Upper lobe of left lung (tissue), 6 donors: ENCODE measurements around the gene CYTH2. TPM values are rescaled to one million over a fixed set of nuclear protein-coding genes. Genes with fewer than 3 reads are reported as not detected.

Source experiments
- ATAC-seq, 2 donors: fragments of 200-7000 bp; cut with Tn5 transposase; one replicate each; pipeline ENCODE4 v1.9.1; 2022; ENCODE audit warnings: mild to moderate bottlenecking in 2 of 2, moderate library complexity in 2 of 2; ENCODE audit not compliant: low FRiP score in 2 of 2
- DNase-seq, 2 donors: peaks; one replicate each; pipeline ENCODE4 v3.0.0-alpha.2; 2019 to 2020
- H3K27ac ChIP-seq, 4 donors: fragments of 200-600 bp; sonication (generic); one replicate each; pipeline ENCODE4 v1.5.1; 2016 to 2019
- H3K27me3 ChIP-seq, 4 donors: fragments of 200-600 bp; sonication (generic); one replicate each; pipeline ENCODE4 v1.5.1; 2017 to 2019
- H3K36me3 ChIP-seq, 4 donors: fragments of 200-600 bp; sonication (generic); one replicate each; pipeline ENCODE4 v1.5.1; 2016 to 2019
- H3K4me1 ChIP-seq, 4 donors: fragments of 200-600 bp; sonication (generic); one replicate each; pipeline ENCODE4 v1.5.1; 2018 to 2019
- H3K4me3 ChIP-seq, 4 donors: fragments of 200-600 bp; sonication (generic); one replicate each; pipeline ENCODE4 v1.5.1; 2017 to 2019; ENCODE audit warnings: mild to moderate bottlenecking in 2 of 4, moderate library complexity in 1 of 4
- H3K9me3 ChIP-seq, 4 donors: fragments of 200-600 bp; sonication (generic); one replicate each; pipeline ENCODE4 v1.5.1; 2018 to 2019
- CTCF ChIP-seq, 6 experiments: fragments of 450-650 bp in 4 of 6; fragments of 200-600 bp in 2 of 6; sonication (generic) in 2 of 6; IDR thresholded peaks; one replicate each; pipeline ENCODE4 v1.5.1; 2016 to 2019; ENCODE audit warnings: antibody characterized with exemption in 6 of 6
- EP300 ChIP-seq, 4 donors: sonication (generic); formaldehyde crosslinking; IDR thresholded peaks; one replicate each; pipeline ENCODE4 v1.5.1; 2017; ENCODE audit warnings: antibody characterized with exemption in 4 of 4, control low read depth in 2 of 4
- POLR2A ChIP-seq, 4 donors: fragments of 450-650 bp; IDR thresholded peaks; one replicate each; pipeline ENCODE4 v1.5.1; 2016 to 2017; ENCODE audit warnings: antibody characterized with exemption in 4 of 4, mild to moderate bottlenecking in 2 of 4
- POLR2AphosphoS5 ChIP-seq, 2 donors: sonication (generic); formaldehyde crosslinking; IDR thresholded peaks; one replicate each; pipeline ENCODE4 v1.5.1; 2017; ENCODE audit warnings: antibody characterized with exemption in 2 of 2
- WGBS, 2 donors: methylation state at CpG; one replicate each; pipeline ENCODE4 v1.1.5; 2017 to 2018; 5-methylcytosine and 5-hydroxymethylcytosine counted together
- total RNA-seq, 6 donors: library from RNA; depleted of rRNA in 4 of 6; stranded (reverse); fragments of >200 nt in 4 of 6; gene quantifications; one replicate each; pipeline versions ENCODE4 v1.1.0 to v1.2.1, GENCODE V29; 2016 to 2021
- donor health status: DM: no; HTN: no; CAD: no; lungs with moderate emphysema.
- donor health status: DM: no; HTN: yes; CAD: no; lungs with severe emphysema.

CYTH2 gene
- total RNA-seq, 6 donors from 2014 or later, result 53.4 to 195 (median 77.0) TPM

GRCh38 chr19:48443256-48443655, 25.9 kb upstream of the CYTH2 start:
- peak overlapping the region in 3 of 4 donors; percentile 35 to 92 (median 77) for H3K4me3 ChIP-seq
- no CpG with 5 or more reads among the region's 60 CpGs for WGBS, 2 donors
- peaks cover 0 to 23% (median 9%) of the 10 kb centered on the region in 4 donors for H3K27me3 ChIP-seq
- DNase-seq (peak in 1 of 2 donors; percentile 89), ATAC-seq (no peak)
- H3K27ac ChIP-seq, result no peak overlapping the region
- H3K4me1 ChIP-seq, result peaks cover 21 to 35% (median 25%) of the 10 kb centered on the region in 4 donors
- H3K36me3 ChIP-seq, result peaks cover 0 to 13% (median 10%) of the 10 kb centered on the region in 4 donors
- TF ChIP-seq POLR2AphosphoS5 (IDR thresholded peaks at IDR 0.05), result no peak
- no peak for TF ChIP-seq EP300 (IDR thresholded peaks at IDR 0.05)
- TF ChIP-seq CTCF (IDR thresholded peaks at IDR 0.05), result no peak
- no peak for TF ChIP-seq POLR2A (IDR thresholded peaks at IDR 0.05)
- no peaks in the 10 kb centered on the region for H3K9me3 ChIP-seq

DNA sequence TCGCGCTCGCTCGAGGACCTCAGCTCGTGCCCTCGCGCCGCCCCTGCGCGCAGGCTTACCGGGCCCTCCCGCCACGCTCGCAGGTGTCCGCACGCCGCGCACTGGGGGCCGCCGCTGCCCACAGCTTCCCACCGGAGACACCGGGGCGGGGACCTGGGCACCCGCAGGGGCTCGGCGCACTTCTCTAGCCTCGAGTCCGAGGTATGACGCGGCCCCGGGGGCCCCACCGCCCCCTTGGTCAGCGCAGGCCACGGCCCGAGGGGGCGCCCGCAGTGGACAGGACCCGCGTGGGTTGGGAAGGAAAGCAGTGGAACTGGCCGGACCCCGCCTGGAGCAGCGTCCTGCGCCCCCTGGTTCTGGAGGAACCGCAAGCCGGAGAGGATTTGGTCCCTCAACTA, 25.4 kb upstream of the CYTH2 start:
- H3K27me3 ChIP-seq, result peaks cover 0 to 23% (median 9%) of the 10 kb centered on the region in 4 donors
- peak in 1 of 2 donors; percentile 88 for DNase-seq

GRCh38 chr19:48444129-48444935, 24.8 kb upstream of the CYTH2 start:
- TF ChIP-seq POLR2AphosphoS5 (IDR thresholded peaks at IDR 0.05) (no peak), EP300 (IDR thresholded peaks at IDR 0.05) (no peak), POLR2A (IDR thresholded peaks at IDR 0.05) (no peak), CTCF (IDR thresholded peaks at IDR 0.05) (no peak)
- DNase-seq, result peak in 1 of 2 donors; percentile 75
- H3K4me3 ChIP-seq, result peak overlapping the region in 3 of 4 donors; percentile 77 to 97 (median 92)

More for the DNA sequence above, 25.4 kb upstream of the CYTH2 start:
- ATAC-seq, result no peak
- Histone ChIP-seq H3K4me1 (peaks cover 21 to 35% (median 25%) of the 10 kb centered on the region in 4 donors), H3K36me3 (peaks cover 0 to 18% (median 14%) of the 10 kb centered on the region in 4 donors), H3K4me3 (peak overlapping the region in 3 of 4 donors; percentile 77 to 97 (median 92)), H3K9me3 (no peaks in the 10 kb centered on the region), H3K27ac (no peak overlapping the region)
- WGBS, 2 donors, result 11 to 12% methylated on average over 3 to 8 of the region's 45 CpGs
- TF ChIP-seq EP300 (IDR thresholded peaks at IDR 0.05) (no peak), POLR2AphosphoS5 (IDR thresholded peaks at IDR 0.05) (no peak), CTCF (IDR thresholded peaks at IDR 0.05) (no peak), POLR2A (IDR thresholded peaks at IDR 0.05) (no peak)

GRCh38 chr19:48444936-48445200, 24.3 kb upstream of the CYTH2 start:
- peaks cover 0 to 23% (median 9%) of the 10 kb centered on the region in 4 donors for H3K27me3 ChIP-seq
- ATAC-seq (no peak), DNase-seq (no peak)
- WGBS, 2 donors, result 33 to 43% methylated on average over 3 of the region's 3 CpGs
- H3K36me3 ChIP-seq, result peaks cover 0 to 29% (median 23%) of the 10 kb centered on the region in 4 donors
- peaks cover 21 to 35% (median 25%) of the 10 kb centered on the region in 4 donors for H3K4me1 ChIP-seq
- TF ChIP-seq EP300 (IDR thresholded peaks at IDR 0.05), result no peak
- no peak for TF ChIP-seq POLR2AphosphoS5 (IDR thresholded peaks at IDR 0.05)
- no peak for TF ChIP-seq POLR2A (IDR thresholded peaks at IDR 0.05)
- TF ChIP-seq CTCF (IDR thresholded peaks at IDR 0.05), result no peak
- no peaks in the 10 kb centered on the region for H3K9me3 ChIP-seq
- H3K4me3 ChIP-seq, result peak overlapping the region in 3 of 4 donors; percentile 77 to 97 (median 92)
- peak overlapping the region in 3 of 4 donors; percentile 87 to 92 (median 89) for H3K27ac ChIP-seq

More at GRCh38 chr19:48444129-48444935, 24.8 kb upstream of the CYTH2 start:
- 18 to 20% methylated on average over 16 to 38 of the region's 38 CpGs for WGBS, 2 donors
- Histone ChIP-seq H3K4me1 (peaks cover 21 to 35% (median 25%) of the 10 kb centered on the region in 4 donors), H3K36me3 (peaks cover 0 to 24% (median 18%) of the 10 kb centered on the region in 4 donors), H3K9me3 (no peaks in the 10 kb centered on the region), H3K27ac (peak overlapping the region in 1 of 4 donors; percentile 92), H3K27me3 (peaks cover 0 to 23% (median 9%) of the 10 kb centered on the region in 4 donors)
- no peak for ATAC-seq
